Coronary artery (tissue), 2 donors: ENCODE measurements around the gene RNPEPL1.
A peak's percentile ranks its signal among the peaks of the same experiment; 100 is the strongest.
"Not testable (repeated sequence)": the region's sequence is repeated elsewhere in the genome, so short reads cannot be mapped to it uniquely, and the experiment has no call there.

Experiments used
- DNase-seq: peaks from one replicate; pipeline ENCODE4 v3.0.0-alpha.2; 2017; ENCODE audit warnings: low spot score
- H3K27ac ChIP-seq, 2 donors: fragments of 200-600 bp; sonication (generic); one replicate each; pipeline ENCODE4 v1.5.1; 2016 to 2019
- H3K4me3 ChIP-seq: fragments of 200-600 bp; sonication (generic); 2 replicates; pipeline ENCODE4 v1.5.1; 2016; ENCODE audit warnings: mild to moderate bottlenecking, moderate library complexity
- TF ChIP-seq, protein P1 (sequence below): fragments of 200-600 bp; sonication (generic); IDR thresholded peaks from one replicate; pipeline ENCODE4 v1.5.1; 2019; ENCODE audit warnings: antibody characterized with exemption

RNPEPL1 gene, protein sequence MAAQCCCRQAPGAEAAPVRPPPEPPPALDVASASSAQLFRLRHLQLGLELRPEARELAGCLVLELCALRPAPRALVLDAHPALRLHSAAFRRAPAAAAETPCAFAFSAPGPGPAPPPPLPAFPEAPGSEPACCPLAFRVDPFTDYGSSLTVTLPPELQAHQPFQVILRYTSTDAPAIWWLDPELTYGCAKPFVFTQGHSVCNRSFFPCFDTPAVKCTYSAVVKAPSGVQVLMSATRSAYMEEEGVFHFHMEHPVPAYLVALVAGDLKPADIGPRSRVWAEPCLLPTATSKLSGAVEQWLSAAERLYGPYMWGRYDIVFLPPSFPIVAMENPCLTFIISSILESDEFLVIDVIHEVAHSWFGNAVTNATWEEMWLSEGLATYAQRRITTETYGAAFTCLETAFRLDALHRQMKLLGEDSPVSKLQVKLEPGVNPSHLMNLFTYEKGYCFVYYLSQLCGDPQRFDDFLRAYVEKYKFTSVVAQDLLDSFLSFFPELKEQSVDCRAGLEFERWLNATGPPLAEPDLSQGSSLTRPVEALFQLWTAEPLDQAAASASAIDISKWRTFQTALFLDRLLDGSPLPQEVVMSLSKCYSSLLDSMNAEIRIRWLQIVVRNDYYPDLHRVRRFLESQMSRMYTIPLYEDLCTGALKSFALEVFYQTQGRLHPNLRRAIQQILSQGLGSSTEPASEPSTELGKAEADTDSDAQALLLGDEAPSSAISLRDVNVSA

DNA sequence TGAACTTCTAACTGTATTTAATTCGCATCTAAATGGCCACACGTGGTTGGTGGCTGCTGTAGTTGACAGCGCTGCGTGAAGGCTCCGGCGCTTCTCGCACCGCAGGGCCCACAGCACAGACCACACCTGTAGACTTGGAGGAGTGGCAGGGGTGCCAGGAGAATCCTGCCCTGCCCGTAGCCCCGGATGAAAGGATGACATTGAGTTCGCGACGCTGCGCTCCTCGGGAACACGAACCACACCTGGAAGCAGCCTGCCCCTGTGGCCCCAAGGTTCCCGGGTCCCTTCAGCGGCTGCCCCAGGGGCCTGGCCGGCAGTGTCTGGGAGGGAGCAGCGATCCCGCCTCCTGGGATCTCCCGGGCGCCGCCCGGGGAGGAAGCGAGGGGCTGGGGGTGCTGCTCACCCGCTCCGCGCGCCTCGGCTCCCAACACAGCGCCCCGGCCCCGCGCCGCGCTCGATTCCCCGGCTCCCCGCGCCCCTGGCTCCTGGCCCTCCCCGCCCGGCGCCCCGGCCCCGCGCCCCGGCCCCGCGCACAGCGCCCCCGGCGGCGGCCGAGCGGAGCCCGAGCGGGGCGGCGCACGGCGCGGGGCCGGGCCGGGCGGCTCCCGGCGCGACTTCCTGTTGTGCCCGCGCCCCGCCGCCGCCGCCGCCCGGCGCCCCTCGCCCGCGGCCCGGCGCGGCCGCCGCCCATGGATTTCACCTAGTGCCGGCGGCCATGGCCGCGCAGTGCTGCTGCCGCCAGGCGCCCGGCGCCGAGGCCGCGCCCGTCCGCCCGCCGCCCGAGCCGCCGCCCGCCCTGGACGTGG lies at the start of gene RNPEPL1:
RNPEPL1 (plus strand) TSS at position 613 of the 806 bp plus-strand sequence; CDS start at position 716, 103 bp downstream.
- DNase-seq, result no peak
- TF ChIP-seq, protein P1, sequence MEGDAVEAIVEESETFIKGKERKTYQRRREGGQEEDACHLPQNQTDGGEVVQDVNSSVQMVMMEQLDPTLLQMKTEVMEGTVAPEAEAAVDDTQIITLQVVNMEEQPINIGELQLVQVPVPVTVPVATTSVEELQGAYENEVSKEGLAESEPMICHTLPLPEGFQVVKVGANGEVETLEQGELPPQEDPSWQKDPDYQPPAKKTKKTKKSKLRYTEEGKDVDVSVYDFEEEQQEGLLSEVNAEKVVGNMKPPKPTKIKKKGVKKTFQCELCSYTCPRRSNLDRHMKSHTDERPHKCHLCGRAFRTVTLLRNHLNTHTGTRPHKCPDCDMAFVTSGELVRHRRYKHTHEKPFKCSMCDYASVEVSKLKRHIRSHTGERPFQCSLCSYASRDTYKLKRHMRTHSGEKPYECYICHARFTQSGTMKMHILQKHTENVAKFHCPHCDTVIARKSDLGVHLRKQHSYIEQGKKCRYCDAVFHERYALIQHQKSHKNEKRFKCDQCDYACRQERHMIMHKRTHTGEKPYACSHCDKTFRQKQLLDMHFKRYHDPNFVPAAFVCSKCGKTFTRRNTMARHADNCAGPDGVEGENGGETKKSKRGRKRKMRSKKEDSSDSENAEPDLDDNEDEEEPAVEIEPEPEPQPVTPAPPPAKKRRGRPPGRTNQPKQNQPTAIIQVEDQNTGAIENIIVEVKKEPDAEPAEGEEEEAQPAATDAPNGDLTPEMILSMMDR, result no peak
- peak within 1 kb of the TSS; percentile 79 for H3K4me3 ChIP-seq
- peak within 1 kb of the TSS; percentile 92 to 99 for H3K27ac ChIP-seq

DNA sequence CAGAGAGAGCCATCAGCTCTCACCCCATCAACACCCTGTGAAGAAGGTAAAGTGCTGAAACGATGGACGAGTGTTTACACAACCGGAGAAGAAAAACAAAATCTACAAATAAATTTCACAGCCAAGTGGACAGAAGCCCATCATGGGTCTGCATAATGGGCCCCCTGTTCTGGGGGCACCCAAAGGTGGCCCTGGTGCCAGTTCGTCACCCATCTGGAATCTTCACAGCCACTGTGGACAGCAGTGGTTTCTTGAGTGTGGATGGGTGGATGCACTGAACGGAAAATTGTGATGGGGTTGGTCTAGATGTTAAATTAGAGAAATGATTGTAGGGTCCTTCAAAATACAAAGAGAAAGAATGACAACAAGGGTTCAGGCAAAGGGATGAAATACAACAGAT lies 49.3 kb upstream of the RNPEPL1 start:
- peak; percentile 9 for DNase-seq
- TF ChIP-seq, protein P1, result no peak
- H3K27ac ChIP-seq, result no peak overlapping the region
- H3K4me3 ChIP-seq, result no peak overlapping the region

DNA sequence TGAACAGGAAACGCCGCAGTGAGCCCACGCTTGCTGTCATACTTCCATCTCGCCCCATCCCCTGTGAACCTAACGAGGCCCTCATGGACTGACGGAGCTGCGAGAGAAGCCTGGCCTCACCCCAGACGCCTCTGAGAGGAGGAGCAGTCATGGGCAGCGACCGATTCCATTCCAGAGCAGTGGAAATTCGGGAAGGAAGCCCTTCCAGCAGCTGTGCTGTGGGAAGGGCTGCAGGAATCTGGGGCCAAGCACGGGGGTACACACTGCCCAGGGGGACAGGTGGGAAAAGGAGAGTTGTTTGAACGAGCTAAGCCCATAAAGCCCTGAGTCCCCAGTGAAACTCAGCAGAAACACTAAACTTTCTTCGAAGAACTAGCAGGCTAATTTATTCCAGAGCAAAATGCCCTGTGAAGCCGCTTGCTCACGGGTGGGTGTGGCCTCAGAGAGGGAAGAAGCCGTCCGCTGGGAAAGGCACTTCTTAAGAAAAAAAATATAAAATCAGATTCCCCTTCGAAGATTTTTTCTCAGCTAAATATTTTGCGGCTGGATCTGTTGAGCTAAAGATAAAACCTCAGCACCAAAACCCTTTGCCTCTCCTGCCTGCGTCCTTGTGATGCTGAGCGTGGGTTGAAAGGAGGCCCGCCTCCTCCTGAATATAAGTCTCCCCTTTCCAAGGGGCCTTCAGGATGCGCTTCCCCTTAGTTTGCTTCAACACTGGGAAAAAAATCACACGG lies 48.7 kb upstream of the RNPEPL1 start:
- no peak overlapping the region for H3K27ac ChIP-seq
- TF ChIP-seq, protein P1, result no peak
- peak overlapping the region; percentile 39 for H3K4me3 ChIP-seq
- peak; percentile 50 for DNase-seq

DNA sequence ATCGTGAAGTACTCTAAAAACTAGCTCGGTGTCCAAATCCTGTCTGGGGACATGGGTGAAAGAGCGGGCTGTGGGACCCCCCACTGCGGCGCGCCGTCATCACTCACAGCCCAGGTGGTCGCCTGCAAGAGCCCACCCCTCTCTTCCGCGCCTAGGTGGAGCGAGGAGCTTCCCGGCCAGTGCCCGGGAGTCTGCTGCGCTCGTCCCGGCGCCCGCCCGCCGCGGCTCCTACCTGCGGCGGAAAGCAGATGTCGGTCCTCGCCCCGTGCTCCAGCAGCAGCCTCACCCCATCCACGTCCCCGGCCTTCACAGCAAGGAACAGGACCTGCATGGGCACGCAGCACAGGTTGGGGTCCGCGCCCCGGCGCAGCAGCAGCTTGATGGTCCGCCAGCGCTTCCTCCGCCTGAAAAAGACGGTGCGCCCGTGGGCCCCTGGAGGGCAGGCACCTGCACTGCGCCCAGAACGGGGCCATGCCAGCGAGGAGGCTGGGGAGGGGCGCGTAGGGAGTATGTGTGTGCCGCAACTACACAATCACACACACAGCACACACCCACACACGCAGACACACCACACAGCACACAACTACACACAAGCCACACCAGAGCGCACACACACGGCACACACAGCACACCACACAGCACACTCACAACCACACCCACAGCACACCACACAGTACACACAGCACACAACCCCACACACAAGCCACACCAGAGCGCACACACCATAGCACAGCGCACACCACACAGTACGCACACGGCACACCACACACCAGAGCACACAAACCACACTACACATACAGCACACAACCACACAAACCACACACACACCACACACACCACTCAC lies 47.9 kb upstream of the RNPEPL1 start:
- Histone ChIP-seq H3K4me3 (peak overlapping the region; percentile 39), H3K27ac (no peak overlapping the region)
- peak; percentile 64 for DNase-seq
- TF ChIP-seq, protein P1, result no peak

DNA sequence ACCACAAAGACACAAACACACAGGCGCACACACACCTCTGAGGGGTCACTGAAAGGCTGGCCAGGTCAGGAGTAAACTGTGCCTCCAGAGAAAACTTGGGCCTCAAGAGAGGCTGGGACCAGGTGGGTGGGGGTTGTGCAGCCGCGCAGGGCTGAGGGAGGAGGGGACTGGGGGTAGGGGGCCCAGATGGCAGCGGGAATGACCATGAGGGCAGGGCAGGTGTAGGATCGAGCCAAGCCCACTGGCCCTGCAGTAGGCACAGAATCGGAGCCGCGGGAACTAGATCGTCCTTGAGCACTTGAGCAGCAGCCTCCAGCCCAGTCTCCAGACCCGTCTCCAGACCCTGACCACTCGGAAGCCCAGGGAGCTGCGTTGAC lies 47.3 kb upstream of the RNPEPL1 start:
- Histone ChIP-seq H3K27ac (no peak overlapping the region), H3K4me3 (no peak overlapping the region)
- TF ChIP-seq, protein P1, result no peak
- DNase-seq, result peak; percentile 41

DNA sequence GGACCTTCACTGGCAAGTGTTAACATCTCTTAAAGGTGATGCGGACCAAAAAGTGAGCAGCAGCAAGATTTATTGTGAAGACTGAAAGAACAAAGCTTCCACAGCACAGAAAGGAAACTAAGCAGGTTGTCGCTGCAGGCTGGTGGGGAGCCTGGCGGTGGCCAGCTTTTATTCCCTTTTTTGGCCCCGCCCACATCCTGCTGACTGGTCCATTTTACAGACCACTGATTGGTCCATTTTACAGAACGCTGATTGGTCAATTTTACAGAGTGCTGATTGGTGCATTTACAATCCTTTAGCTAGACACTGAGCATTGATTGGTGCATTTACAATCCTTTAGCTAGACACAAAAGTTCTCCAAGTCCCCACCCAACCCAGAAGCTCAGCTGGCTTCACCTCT lies 46.4 kb upstream of the RNPEPL1 start:
- H3K4me3 ChIP-seq, H3K27ac ChIP-seq: not testable (repeated sequence)
- DNase-seq, result peak; percentile 7
